DMS153 treated with DMSO at 0.1 percent for 48 hours (cell line): Measurements from ENCODE around the gene RYR2.
"Not testable (repeated sequence)": the region's sequence is repeated elsewhere in the genome, so short reads cannot be mapped to it uniquely, and the experiment has no call there.

ENCODE experiments used
- DNase-seq: peaks from one replicate; lab custom pipeline; 2025; ENCODE audit not compliant: unreplicated experiment; lab: John Stamatoyannopoulos, UW

Gene RYR2

GRCh38 chr1:237324226-237324625 is 282.2 kb downstream of the RYR2 start:
- DNase-seq: no peak

- DNase-seq: no peak
Measured at GRCh38 chr1:237327061-237327460, 285.1 kb downstream of the RYR2 start.

- DNase-seq: no peak
Measured at GRCh38 chr1:237340892-237341291, 298.9 kb downstream of the RYR2 start.

- no peak for DNase-seq
Measured at GRCh38 chr1:237341391-237341790, 299.4 kb downstream of the RYR2 start.

- no peak for DNase-seq
Measured at GRCh38 chr1:237342730-237343129, 300.7 kb downstream of the RYR2 start.

- no peak for DNase-seq
Measured at GRCh38 chr1:237352747-237353146, 310.8 kb downstream of the RYR2 start.

GRCh38 chr1:237353918-237354317 is 311.9 kb downstream of the RYR2 start:
- no peak for DNase-seq

- no peak for DNase-seq
Measured at GRCh38 chr1:237355022-237355421, 313.0 kb downstream of the RYR2 start.

- no peak for DNase-seq
Measured at GRCh38 chr1:237358555-237358954, 316.6 kb downstream of the RYR2 start.

- no peak for DNase-seq
Measured at GRCh38 chr1:237367758-237368157, 325.8 kb downstream of the RYR2 start.

- not testable (repeated sequence) for DNase-seq
Measured at GRCh38 chr1:237371477-237371876, 329.5 kb downstream of the RYR2 start.

GRCh38 chr1:237383791-237384190 is 341.8 kb downstream of the RYR2 start:
- no peak for DNase-seq

GRCh38 chr1:237384213-237384612 is 342.2 kb downstream of the RYR2 start:
- no peak for DNase-seq

- DNase-seq: no peak
Measured at GRCh38 chr1:237386362-237387143, 344.6 kb downstream of the RYR2 start.

- no peak for DNase-seq
Measured at GRCh38 chr1:237387144-237387505, 345.1 kb downstream of the RYR2 start.

GRCh38 chr1:237390823-237391222 is 348.8 kb downstream of the RYR2 start:
- no peak for DNase-seq

GRCh38 chr1:237393632-237394031 is 351.6 kb downstream of the RYR2 start:
- DNase-seq: no peak

GRCh38 chr1:237394281-237394680 is 352.3 kb downstream of the RYR2 start:
- DNase-seq: no peak

- no peak for DNase-seq
Measured at GRCh38 chr1:237396426-237396825, 354.4 kb downstream of the RYR2 start.

- DNase-seq: no peak
Measured at GRCh38 chr1:237398751-237399150, 356.8 kb downstream of the RYR2 start.

GRCh38 chr1:237405912-237406311 is 363.9 kb downstream of the RYR2 start:
- no peak for DNase-seq

GRCh38 chr1:237411621-237412020 is 369.6 kb downstream of the RYR2 start:
- DNase-seq: no peak
